HEK293 (cell line): Measurements from ENCODE around the gene ZXDC.
A peak's percentile ranks its signal among the peaks of the same experiment; 100 is the strongest.

ENCODE experiments used
- CTCF ChIA-PET: fragments of 350-600 bp; formaldehyde crosslinking; extraction: SDS; loops from one replicate; lab custom pipeline; 2021; ENCODE audit warnings: antibody characterized with exemption; lab: Yijun Ruan, JAX
- POLR2A ChIA-PET: fragments of 300-600 bp; formaldehyde crosslinking; extraction: SDS; loops from one replicate; lab custom pipeline; 2020; ENCODE audit warnings: antibody characterized with exemption, inconsistent platforms; lab: Yijun Ruan, JAX
- H3K27ac ChIP-seq: fragments of 200-500 bp; sonication (Bioruptor generic); 2 replicates; pipeline ENCODE4 v1.5.1; 2014; ENCODE audit warnings: low read depth, low read length, control low read depth, inconsistent platforms; ENCODE audit errors: extremely low read depth
- H3K36me3 ChIP-seq, 2 experiments: fragments of 200-500 bp in 1 of 2; sonication (Bioruptor generic) in 1 of 2; 1 replicate in 1 of 2; 2 replicates in 1 of 2; pipeline ENCODE4 v1.5.1; 2014 to 2017; ENCODE audit warnings: inconsistent platforms in 2 of 2, low read length in 2 of 2; ENCODE audit not compliant: control insufficient read depth in 2 of 2, insufficient read depth in 1 of 2
- H3K4me1 ChIP-seq: fragments of 200-500 bp; sonication (Bioruptor generic); 2 replicates; pipeline ENCODE4 v1.5.1; 2014; ENCODE audit warnings: mild to moderate bottlenecking, low read length, inconsistent platforms; ENCODE audit not compliant: control insufficient read depth, insufficient read depth
- H3K4me3 ChIP-seq: 2 replicates; pipeline ENCODE4 v1.5.1; 2011; ENCODE audit warnings: low read depth, mild to moderate bottlenecking, control low read depth, low read length, moderate library complexity
- H3K9me3 ChIP-seq: fragments of 200-500 bp; sonication (Bioruptor generic); 2 replicates; pipeline ENCODE4 v1.5.1; 2014; ENCODE audit warnings: low read depth, low read length, inconsistent platforms; ENCODE audit not compliant: control insufficient read depth, insufficient read depth
- EGR2 ChIP-seq: fragments of 450-650 bp; formaldehyde crosslinking; IDR thresholded peaks from 2 replicates; pipeline ENCODE4 v1.5.1; 2016; ENCODE audit warnings: low read depth, missing biosample characterization, missing genetic modification characterization
- INSM2 ChIP-seq: fragments of 450-650 bp; formaldehyde crosslinking; IDR thresholded peaks from 2 replicates; pipeline ENCODE4 v1.5.1; 2016; ENCODE audit warnings: missing biosample characterization, missing genetic modification characterization
- PRDM1 ChIP-seq: fragments of 450-650 bp; formaldehyde crosslinking; IDR thresholded peaks from 2 replicates; pipeline ENCODE4; 2016; ENCODE audit warnings: missing biosample characterization, missing genetic modification characterization
- PRDM6 ChIP-seq: fragments of 450-650 bp; formaldehyde crosslinking; IDR thresholded peaks from 2 replicates; pipeline ENCODE4 v1.5.1; 2017; ENCODE audit warnings: missing biosample characterization, missing genetic modification characterization
- ZBTB21 ChIP-seq: fragments of 450-650 bp; formaldehyde crosslinking; IDR thresholded peaks from 2 replicates; pipeline ENCODE4 v1.5.1; 2017; ENCODE audit warnings: missing biosample characterization, missing genetic modification characterization
- ZIC2 ChIP-seq: fragments of 450-650 bp; formaldehyde crosslinking; IDR thresholded peaks from 2 replicates; pipeline ENCODE4 v1.5.1; 2016; ENCODE audit warnings: missing biosample characterization, missing genetic modification characterization
- ZNF223 ChIP-seq: fragments of 450-650 bp; formaldehyde crosslinking; IDR thresholded peaks from 2 replicates; pipeline ENCODE4 v1.5.1; 2016; ENCODE audit warnings: missing biosample characterization, missing genetic modification characterization
- ZNF404 ChIP-seq: fragments of 450-650 bp; formaldehyde crosslinking; IDR thresholded peaks from 2 replicates; pipeline ENCODE4 v1.5.1; 2017; ENCODE audit warnings: missing biosample characterization, missing genetic modification characterization
- ZNF423 ChIP-seq: fragments of 450-650 bp; formaldehyde crosslinking; IDR thresholded peaks from 2 replicates; pipeline ENCODE4 v1.5.1; 2016; ENCODE audit warnings: missing biosample characterization, missing genetic modification characterization
- ZNF571 ChIP-seq: fragments of 450-650 bp; formaldehyde crosslinking; IDR thresholded peaks from 2 replicates; pipeline ENCODE4 v1.5.0; 2017; ENCODE audit warnings: missing biosample characterization, missing genetic modification characterization
- ZNF596 ChIP-seq: fragments of 450-650 bp; IDR thresholded peaks from 2 replicates; pipeline ENCODE4 v1.5.0; 2018; ENCODE audit warnings: missing biosample characterization, mild to moderate bottlenecking, missing genetic modification characterization, moderate library complexity
- ZNF670 ChIP-seq: fragments of 450-650 bp; formaldehyde crosslinking; IDR thresholded peaks from 2 replicates; pipeline ENCODE4 v1.5.1; 2016; ENCODE audit warnings: missing biosample characterization, missing genetic modification characterization, low read depth
- ZNF792 ChIP-seq: fragments of 450-650 bp; formaldehyde crosslinking; IDR thresholded peaks from 2 replicates; pipeline ENCODE4 v1.5.1; 2016; ENCODE audit warnings: missing biosample characterization, missing genetic modification characterization
- ZSCAN16 ChIP-seq: fragments of 450-650 bp; formaldehyde crosslinking; IDR thresholded peaks from 2 replicates; pipeline ENCODE4 v1.5.1; 2016; ENCODE audit warnings: missing biosample characterization, missing genetic modification characterization

The ZXDC gene

GRCh38 chr3:126439968-126440708, 35.6 kb downstream of the ZXDC start (continued):
- no peak for TF ChIP-seq ZNF571 (tag by site-specific recombination)
- TF ChIP-seq ZBTB21 = no peak
- TF ChIP-seq INSM2 (tag by site-specific recombination) = no peak
- no peak for TF ChIP-seq ZNF423 (tag by site-specific recombination)
- TF ChIP-seq ZNF223 (tag by site-specific recombination) = no peak
- TF ChIP-seq PRDM1 (tag by site-specific recombination) = no peak
- TF ChIP-seq, all 188 proteins: peak for 0

- no peaks in the 10 kb centered on the region for H3K4me1 ChIP-seq
- H3K36me3 ChIP-seq = peaks cover 0 to 81% of the 10 kb centered on the region in 2 experiments; a peak in 1 of 3 replicates
- CTCF ChIA-PET = no interaction called here
- H3K9me3 ChIP-seq = no peaks in the 10 kb centered on the region
- no peak for TF ChIP-seq ZSCAN16 (tag by site-specific recombination)
- TF ChIP-seq ZIC2 (tag by site-specific recombination) = 0 out of 2 replicates have a peak, but pooled peaks have one; percentile 8
- H3K4me3 ChIP-seq = no peak overlapping the region
- no peak overlapping the region for H3K27ac ChIP-seq
- POLR2A ChIA-PET = no interaction called here
Observed at GRCh38 chr3:126439346-126439967, 36.2 kb downstream of the ZXDC start.

- ChIA-PET POLR2A (no interaction called here), CTCF (no interaction called here)
Observed at GRCh38 chr3:126438746-126439145, 36.9 kb downstream of the ZXDC start.

GRCh38 chr3:126438186-126438585, 37.5 kb downstream of the ZXDC start:
- TF ChIP-seq EGR2 (tag by site-specific recombination) (no peak), PRDM6 (tag by site-specific recombination) (no peak), ZNF792 (tag by site-specific recombination) (no peak), ZNF404 (tag by site-specific recombination) (no peak), ZNF596 (no peak)
- H3K9me3 ChIP-seq = no peaks in the 10 kb centered on the region
- CTCF ChIA-PET = no interaction called here
- H3K36me3 ChIP-seq = peaks cover 0 to 83% of the 10 kb centered on the region in 2 experiments; a peak in 1 of 3 replicates
- H3K27ac ChIP-seq = no peak overlapping the region
- H3K4me1 ChIP-seq = no peaks in the 10 kb centered on the region
- POLR2A ChIA-PET = no interaction called here
- no peak overlapping the region for H3K4me3 ChIP-seq

More at GRCh38 chr3:126438746-126439145, 36.9 kb downstream of the ZXDC start:
- peaks cover 0 to 85% of the 10 kb centered on the region in 2 experiments; a peak in 1 of 3 replicates for H3K36me3 ChIP-seq
- H3K9me3 ChIP-seq = no peaks in the 10 kb centered on the region
- TF ChIP-seq ZNF670 (tag by site-specific recombination) (no peak), ZIC2 (tag by site-specific recombination) (peak; percentile 50)
- H3K4me1 ChIP-seq = no peaks in the 10 kb centered on the region
- no peak overlapping the region for H3K27ac ChIP-seq
- H3K4me3 ChIP-seq = no peak overlapping the region
